ENCODE measurements around the gene KRTAP4-6. TPM values are rescaled to one million over a fixed set of nuclear protein-coding genes. Genes with fewer than 3 reads are reported as not detected.
"Not testable (repeated sequence)": the region's sequence is repeated elsewhere in the genome, so short reads cannot be mapped to it uniquely, and the experiment has no call there.

KRTAP4-6 gene
- total RNA-seq, 2 donors from 2014 or later: not detected

- intact Hi-C loops (cut with DNase I): no loop called here
- no peaks in the 10 kb centered on the region for H3K4me1 ChIP-seq
- H3K27ac ChIP-seq: no peak overlapping the region
- no peak overlapping the region for H3K4me3 ChIP-seq
- H3K9me3 ChIP-seq: no peaks in the 10 kb centered on the region
- WGBS, 2 donors: 50 to 53% methylated on average over 5 of the region's 5 CpGs
- DNase-seq (no peak), ATAC-seq (no peak)
- H3K27me3 ChIP-seq: no peaks in the 10 kb centered on the region
- TF ChIP-seq POLR2A (IDR thresholded peaks at IDR 0.05): no peak
- no peak for TF ChIP-seq CTCF (IDR thresholded peaks at IDR 0.05)
- no peaks in the 10 kb centered on the region for H3K36me3 ChIP-seq (replicated peaks in 1 of 2; ENCODE audit: insufficient read depth in 1 of 2, low read depth in 2 of 2)
Observed at GRCh38 chr17:41116297-41116696, 24.0 kb downstream of the KRTAP4-6 start.

GRCh38 chr17:41111151-41111885, 29.0 kb downstream of the KRTAP4-6 start:
- ATAC-seq (no peak), DNase-seq (no peak)
- intact Hi-C loops (cut with DNase I): no loop called here
- H3K36me3 ChIP-seq (replicated peaks in 1 of 2; ENCODE audit: insufficient read depth in 1 of 2, low read depth in 2 of 2): no peaks in the 10 kb centered on the region
- 64 to 66% methylated on average over 2 of the region's 2 CpGs for WGBS, 2 donors
- no peak for TF ChIP-seq CTCF (IDR thresholded peaks at IDR 0.05)
- no peaks in the 10 kb centered on the region for H3K27me3 ChIP-seq
- no peak overlapping the region for H3K27ac ChIP-seq
- no peak overlapping the region for H3K4me3 ChIP-seq
- no peaks in the 10 kb centered on the region for H3K4me1 ChIP-seq
- no peaks in the 10 kb centered on the region for H3K9me3 ChIP-seq

GRCh38 chr17:41108728-41109386, 31.5 kb downstream of the KRTAP4-6 start:
- intact Hi-C loops (cut with DNase I); H3K36me3 ChIP-seq (replicated peaks in 1 of 2; ENCODE audit: insufficient read depth in 1 of 2, low read depth in 2 of 2); DNase-seq; H3K9me3 ChIP-seq; H3K4me1 ChIP-seq; H3K27ac ChIP-seq; H3K27me3 ChIP-seq; ATAC-seq; H3K4me3 ChIP-seq: not testable (repeated sequence)
- 0 to 44% methylated on average over 1 of the region's 1 CpG for WGBS, 2 donors

- no peak for ATAC-seq
- intact Hi-C loops (cut with DNase I): no loop called here
Observed at GRCh38 chr17:41107941-41108450, 32.3 kb downstream of the KRTAP4-6 start.

GRCh38 chr17:41105347-41105746, 35.0 kb downstream of the KRTAP4-6 start, which contains the start of gene KRTAP4-9:
Gene KRTAP4-9, plus strand, starts transcription at chr17:41105389. Its CDS starts 0 bp downstream, at chr17:41105389.
- H3K9me3 ChIP-seq; DNase-seq; H3K27ac ChIP-seq; ATAC-seq; intact Hi-C loops (cut with DNase I); H3K36me3 ChIP-seq (replicated peaks in 1 of 2; ENCODE audit: insufficient read depth in 1 of 2, low read depth in 2 of 2); H3K27me3 ChIP-seq; H3K4me3 ChIP-seq; H3K4me1 ChIP-seq: not testable (repeated sequence)
- WGBS, 2 donors: 48 to 68% methylated on average over 5 to 7 of the region's 10 CpGs

More at GRCh38 chr17:41107941-41108450, 32.3 kb downstream of the KRTAP4-6 start:
- Histone ChIP-seq H3K27ac (no peak overlapping the region), H3K27me3 (no peaks in the 10 kb centered on the region), H3K36me3 (replicated peaks in 1 of 2; ENCODE audit: insufficient read depth in 1 of 2, low read depth in 2 of 2) (no peaks in the 10 kb centered on the region), H3K9me3 (no peaks in the 10 kb centered on the region), H3K4me1 (no peaks in the 10 kb centered on the region), H3K4me3 (no peak overlapping the region)
- WGBS, 2 donors: 21 to 36% methylated on average over 1 of the region's 1 CpG
- TF ChIP-seq POLR2A (IDR thresholded peaks at IDR 0.05): no peak
- no peak for TF ChIP-seq CTCF (IDR thresholded peaks at IDR 0.05)
- DNase-seq: no peak

GRCh38 chr17:41104386-41105038, 35.8 kb downstream of the KRTAP4-6 start:
- H3K36me3 ChIP-seq (replicated peaks in 1 of 2; ENCODE audit: insufficient read depth in 1 of 2, low read depth in 2 of 2); ATAC-seq; H3K27ac ChIP-seq; intact Hi-C loops (cut with DNase I); H3K9me3 ChIP-seq; H3K4me1 ChIP-seq; H3K27me3 ChIP-seq; H3K4me3 ChIP-seq; DNase-seq: not testable (repeated sequence)
- WGBS, 2 donors: 47 to 52% methylated on average over 2 of the region's 2 CpGs
